GOT3 (cell line): ENCODE measurements around the gene CXCL5.

Experiments
- DNase-seq: peaks from one replicate; lab custom pipeline; 2025; ENCODE audit warnings: mixed read lengths; lab: John Stamatoyannopoulos, UW

The CXCL5 gene

GRCh38 chr4:73998040-73999011, at the start of gene CXCL5:
TSS of gene CXCL5 (minus strand) at chr4:73998677. CDS start at chr4:73998581, 96 bp downstream.
- DNase-seq, result no peak

GRCh38 chr4:74047152-74047551, 48.7 kb upstream of the CXCL5 start:
- DNase-seq, result no peak

GRCh38 chr4:74045772-74046171, 47.3 kb upstream of the CXCL5 start:
- no peak for DNase-seq

- DNase-seq, result no peak
These were observed 46.8 kb upstream of the CXCL5 start for GRCh38 chr4:74045247-74045646.

- no peak for DNase-seq
These were observed 46.2 kb upstream of the CXCL5 start for GRCh38 chr4:74044677-74045076.

- no peak for DNase-seq
These were observed 44.2 kb upstream of the CXCL5 start for GRCh38 chr4:74042681-74043080.

GRCh38 chr4:74041418-74041817, 42.9 kb upstream of the CXCL5 start:
- DNase-seq, result no peak

GRCh38 chr4:74039315-74039763, 40.9 kb upstream of the CXCL5 start:
- no peak for DNase-seq

- DNase-seq, result peak; percentile 33
These were observed 40.2 kb upstream of the CXCL5 start, which contains the start of gene CXCL3 for GRCh38 chr4:74038425-74039314. TSS of gene CXCL3 (minus strand) at chr4:74038689. CDS start at chr4:74038611, 78 bp downstream.

- no peak for DNase-seq
These were observed 39.6 kb upstream of the CXCL5 start for GRCh38 chr4:74038086-74038424.

GRCh38 chr4:74037076-74037955, 38.8 kb upstream of the CXCL5 start:
- DNase-seq, result no peak

GRCh38 chr4:74033739-74034138, 35.3 kb upstream of the CXCL5 start:
- DNase-seq, result no peak

GRCh38 chr4:74032064-74032463, 33.6 kb upstream of the CXCL5 start:
- no peak for DNase-seq

- no peak for DNase-seq
These were observed 33.1 kb upstream of the CXCL5 start for GRCh38 chr4:74031576-74031975.

- no peak for DNase-seq
These were observed 31.8 kb upstream of the CXCL5 start for GRCh38 chr4:74030285-74030684.

GRCh38 chr4:74028504-74028903, 30.0 kb upstream of the CXCL5 start:
- DNase-seq, result no peak

- no peak for DNase-seq
These were observed 25.2 kb upstream of the CXCL5 start for GRCh38 chr4:74023709-74024108.

GRCh38 chr4:74021601-74022000, 23.1 kb upstream of the CXCL5 start:
- DNase-seq, result no peak

GRCh38 chr4:74018771-74019170, 20.3 kb upstream of the CXCL5 start:
- DNase-seq, result no peak

- DNase-seq, result no peak
These were observed 19.6 kb upstream of the CXCL5 start for GRCh38 chr4:74018116-74018515.

- DNase-seq, result no peak
These were observed 17.6 kb upstream of the CXCL5 start for GRCh38 chr4:74016068-74016467.
